HL-60 (cell line): Measurements from ENCODE around the gene DENND1A.

Experiments used
- GABPA ChIP-seq: IDR thresholded peaks from 2 replicates; pipeline ENCODE4 v1.6.1; 2012; ENCODE audit warnings: low read depth
- POLR2AphosphoS5 ChIP-seq: IDR thresholded peaks from 2 replicates; pipeline ENCODE4 v1.6.1; 2012; ENCODE audit warnings: low read depth
- SPI1 ChIP-seq: IDR thresholded peaks from 2 replicates; pipeline ENCODE4 v1.6.1; 2012; ENCODE audit warnings: low read depth, mild to moderate bottlenecking, borderline replicate concordance
- TF ChIP-seq, protein P1 (sequence below): IDR thresholded peaks from one replicate; pipeline ENCODE4 v1.5.1; 2011; ENCODE audit warnings: low read length, control low read depth, inconsistent platforms; ENCODE audit not compliant: insufficient read depth
- TF ChIP-seq, protein P2 (sequence below): IDR thresholded peaks from 2 replicates; pipeline ENCODE4 v1.6.1; 2012; ENCODE audit warnings: low read depth; ENCODE audit not compliant: insufficient replicate concordance

DNA sequence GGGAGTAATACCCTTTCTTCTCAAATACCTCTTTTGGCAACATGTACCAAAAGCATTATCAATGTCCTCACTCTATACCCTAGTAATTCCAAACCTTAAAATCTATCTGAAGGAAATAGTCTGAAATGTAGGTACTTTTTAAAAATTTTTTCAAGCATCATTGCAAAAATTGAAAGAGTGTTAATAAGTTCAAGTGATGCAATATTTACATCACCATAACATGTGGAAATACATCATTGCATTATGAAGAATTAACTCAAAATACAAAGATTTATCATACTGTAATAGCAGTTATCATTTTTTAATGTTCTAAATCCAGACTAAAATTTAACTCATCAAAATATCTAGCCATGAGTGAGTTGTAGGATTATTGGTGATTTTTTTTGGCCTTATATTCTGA lies 123.1 kb downstream of the DENND1A start:
- TF ChIP-seq, protein P1, sequence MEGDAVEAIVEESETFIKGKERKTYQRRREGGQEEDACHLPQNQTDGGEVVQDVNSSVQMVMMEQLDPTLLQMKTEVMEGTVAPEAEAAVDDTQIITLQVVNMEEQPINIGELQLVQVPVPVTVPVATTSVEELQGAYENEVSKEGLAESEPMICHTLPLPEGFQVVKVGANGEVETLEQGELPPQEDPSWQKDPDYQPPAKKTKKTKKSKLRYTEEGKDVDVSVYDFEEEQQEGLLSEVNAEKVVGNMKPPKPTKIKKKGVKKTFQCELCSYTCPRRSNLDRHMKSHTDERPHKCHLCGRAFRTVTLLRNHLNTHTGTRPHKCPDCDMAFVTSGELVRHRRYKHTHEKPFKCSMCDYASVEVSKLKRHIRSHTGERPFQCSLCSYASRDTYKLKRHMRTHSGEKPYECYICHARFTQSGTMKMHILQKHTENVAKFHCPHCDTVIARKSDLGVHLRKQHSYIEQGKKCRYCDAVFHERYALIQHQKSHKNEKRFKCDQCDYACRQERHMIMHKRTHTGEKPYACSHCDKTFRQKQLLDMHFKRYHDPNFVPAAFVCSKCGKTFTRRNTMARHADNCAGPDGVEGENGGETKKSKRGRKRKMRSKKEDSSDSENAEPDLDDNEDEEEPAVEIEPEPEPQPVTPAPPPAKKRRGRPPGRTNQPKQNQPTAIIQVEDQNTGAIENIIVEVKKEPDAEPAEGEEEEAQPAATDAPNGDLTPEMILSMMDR, result no peak
- TF ChIP-seq POLR2AphosphoS5, result no peak
- no peak for TF ChIP-seq GABPA
- TF ChIP-seq, protein P2, sequence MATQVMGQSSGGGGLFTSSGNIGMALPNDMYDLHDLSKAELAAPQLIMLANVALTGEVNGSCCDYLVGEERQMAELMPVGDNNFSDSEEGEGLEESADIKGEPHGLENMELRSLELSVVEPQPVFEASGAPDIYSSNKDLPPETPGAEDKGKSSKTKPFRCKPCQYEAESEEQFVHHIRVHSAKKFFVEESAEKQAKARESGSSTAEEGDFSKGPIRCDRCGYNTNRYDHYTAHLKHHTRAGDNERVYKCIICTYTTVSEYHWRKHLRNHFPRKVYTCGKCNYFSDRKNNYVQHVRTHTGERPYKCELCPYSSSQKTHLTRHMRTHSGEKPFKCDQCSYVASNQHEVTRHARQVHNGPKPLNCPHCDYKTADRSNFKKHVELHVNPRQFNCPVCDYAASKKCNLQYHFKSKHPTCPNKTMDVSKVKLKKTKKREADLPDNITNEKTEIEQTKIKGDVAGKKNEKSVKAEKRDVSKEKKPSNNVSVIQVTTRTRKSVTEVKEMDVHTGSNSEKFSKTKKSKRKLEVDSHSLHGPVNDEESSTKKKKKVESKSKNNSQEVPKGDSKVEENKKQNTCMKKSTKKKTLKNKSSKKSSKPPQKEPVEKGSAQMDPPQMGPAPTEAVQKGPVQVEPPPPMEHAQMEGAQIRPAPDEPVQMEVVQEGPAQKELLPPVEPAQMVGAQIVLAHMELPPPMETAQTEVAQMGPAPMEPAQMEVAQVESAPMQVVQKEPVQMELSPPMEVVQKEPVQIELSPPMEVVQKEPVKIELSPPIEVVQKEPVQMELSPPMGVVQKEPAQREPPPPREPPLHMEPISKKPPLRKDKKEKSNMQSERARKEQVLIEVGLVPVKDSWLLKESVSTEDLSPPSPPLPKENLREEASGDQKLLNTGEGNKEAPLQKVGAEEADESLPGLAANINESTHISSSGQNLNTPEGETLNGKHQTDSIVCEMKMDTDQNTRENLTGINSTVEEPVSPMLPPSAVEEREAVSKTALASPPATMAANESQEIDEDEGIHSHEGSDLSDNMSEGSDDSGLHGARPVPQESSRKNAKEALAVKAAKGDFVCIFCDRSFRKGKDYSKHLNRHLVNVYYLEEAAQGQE, result no peak
- no peak for TF ChIP-seq SPI1
